HG03565 (cell line): ENCODE data around the gene MAPK8.
A peak's percentile ranks its signal among the peaks of the same experiment; 100 is the strongest.

Experiments used
- ATAC-seq: cut with Tn5 transposase; IDR thresholded peaks from one replicate; pipeline ENCODE4 v1.9.1; 2021; ENCODE audit warnings: mild to moderate bottlenecking, moderate library complexity; ENCODE audit not compliant: unreplicated experiment

MAPK8 gene

GRCh38 chr10:48290286-48290685, 16.2 kb upstream of the MAPK8 start:
- no peak for ATAC-seq

- no peak for ATAC-seq
These were observed 15.3 kb upstream of the MAPK8 start for GRCh38 chr10:48291190-48291589.

GRCh38 chr10:48292616-48293015, 13.9 kb upstream of the MAPK8 start:
- ATAC-seq: no peak

GRCh38 chr10:48294431-48294830, 12.0 kb upstream of the MAPK8 start:
- ATAC-seq: no peak

- no peak for ATAC-seq
These were observed 9.8 kb upstream of the MAPK8 start for GRCh38 chr10:48296576-48297098.

- no peak for ATAC-seq
These were observed 7.4 kb upstream of the MAPK8 start for GRCh38 chr10:48299066-48299465.

- ATAC-seq: no peak
These were observed 6.8 kb upstream of the MAPK8 start for GRCh38 chr10:48299692-48300091.

DNA sequence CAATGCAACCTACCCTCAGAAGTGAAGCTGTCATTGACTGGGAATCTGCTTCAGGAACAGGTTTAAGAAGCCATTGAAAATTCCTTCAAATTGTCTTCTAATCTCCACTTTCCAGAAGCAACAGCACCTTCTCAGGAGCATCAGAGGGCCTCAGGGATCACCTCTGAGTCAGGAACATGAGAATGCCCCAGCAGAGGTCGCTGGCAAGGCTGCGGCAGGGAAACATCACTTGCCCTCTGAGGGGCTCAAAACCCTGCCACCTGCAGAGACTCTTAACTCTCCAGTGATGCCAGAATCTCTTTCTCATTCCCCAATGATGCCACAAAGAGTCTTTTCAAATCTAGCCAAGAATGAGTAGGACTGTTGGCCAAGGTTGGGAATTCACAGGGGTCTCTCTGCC, 5.9 kb upstream of the MAPK8 start:
- no peak for ATAC-seq

DNA sequence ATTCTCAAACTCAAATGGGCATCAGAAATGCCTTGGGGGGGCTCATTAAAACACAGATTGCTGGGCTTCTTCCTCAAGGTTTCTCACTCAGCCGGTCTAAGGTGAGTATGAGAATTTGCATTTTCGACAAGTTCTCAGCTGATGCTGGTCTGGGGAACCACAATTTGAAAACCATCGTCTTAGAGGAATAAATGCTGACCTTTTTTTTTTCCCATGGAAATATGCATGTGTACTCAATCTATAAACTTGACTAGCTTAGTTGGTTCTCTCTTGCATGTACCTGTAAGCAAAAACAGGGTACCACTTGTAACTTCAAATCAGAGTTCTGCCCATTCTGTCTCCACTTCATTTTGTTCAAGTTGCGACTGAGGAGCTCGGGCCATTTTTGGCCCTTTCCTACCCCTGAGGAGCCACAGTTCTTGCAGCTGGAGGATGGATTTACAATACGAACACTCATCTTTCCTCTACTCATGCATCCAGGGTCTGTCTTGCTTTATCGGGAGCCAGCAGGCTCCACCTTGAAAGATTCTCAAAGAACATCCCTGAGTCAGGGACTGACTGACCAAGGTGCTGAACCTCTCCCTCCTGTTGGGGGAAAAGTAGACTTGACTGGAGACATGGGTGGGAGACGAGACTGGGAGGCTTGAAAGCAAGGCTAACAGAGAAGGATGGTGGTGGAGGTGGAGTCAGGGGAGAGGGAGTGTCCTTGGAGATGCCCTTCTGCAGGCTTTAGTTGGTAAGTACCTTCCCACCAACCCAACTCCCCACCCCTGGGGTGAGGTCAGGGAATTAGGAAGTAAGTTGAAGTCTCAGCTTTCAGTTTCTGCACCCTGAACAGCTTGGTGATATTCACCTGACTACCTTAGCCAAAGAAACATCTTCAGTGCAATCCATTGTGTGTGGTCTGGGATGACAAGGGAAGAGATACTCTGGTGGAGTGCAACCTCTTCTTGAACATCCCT, 3.7 kb upstream of the MAPK8 start:
- no peak for ATAC-seq

GRCh38 chr10:48305905-48306264, 592 bp upstream of the MAPK8 start:
- ATAC-seq: no peak

DNA sequence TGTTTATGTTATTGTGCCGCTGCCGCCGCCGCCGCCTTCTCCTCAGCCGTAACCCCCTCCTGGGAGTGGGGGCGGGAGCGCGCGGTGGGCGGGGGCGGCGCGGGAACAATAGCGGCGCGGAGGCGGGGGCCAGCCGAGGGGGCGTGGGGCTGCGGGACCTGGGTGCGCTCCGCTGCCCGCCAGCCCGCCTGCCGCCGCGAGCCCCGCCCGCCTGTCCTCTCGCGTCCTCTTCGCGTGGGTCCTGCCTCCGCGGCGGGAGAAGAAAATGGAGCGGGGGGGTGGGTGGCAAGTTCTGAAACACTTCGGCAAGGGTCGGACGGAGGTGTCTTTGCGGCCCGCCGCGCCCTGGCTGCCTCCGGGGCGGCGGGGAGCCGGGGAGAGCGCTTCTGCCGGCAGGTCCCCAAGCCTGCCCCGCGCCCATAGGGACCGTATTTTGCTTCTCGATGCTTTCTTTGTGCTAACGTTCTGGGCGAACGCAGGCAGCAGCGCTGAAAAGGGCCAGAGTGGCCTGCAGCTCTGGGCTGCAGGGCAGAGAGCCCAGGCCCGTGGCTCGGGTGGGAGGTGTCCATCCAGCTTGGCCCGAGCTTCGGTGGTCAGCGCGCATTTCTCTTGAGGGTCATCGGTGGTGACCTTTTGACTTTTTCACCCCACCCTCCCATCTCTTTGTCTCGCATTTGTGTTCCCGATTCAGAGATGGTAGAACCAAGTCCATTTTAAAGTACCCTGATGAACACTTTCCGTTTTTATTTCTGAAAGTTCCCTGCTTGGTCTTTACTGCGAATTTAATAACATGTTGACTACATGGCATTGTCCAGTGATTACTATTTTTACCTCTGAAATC, 613 bp downstream of the MAPK8 start:
- ATAC-seq: peak; percentile 18

- no peak for ATAC-seq
These were observed 1.2 kb downstream of the MAPK8 start for GRCh38 chr10:48307711-48308018.

GRCh38 chr10:48309711-48310226, 3.3 kb downstream of the MAPK8 start:
- no peak for ATAC-seq

GRCh38 chr10:48314107-48314506, 7.6 kb downstream of the MAPK8 start:
- ATAC-seq: no peak

- no peak for ATAC-seq
These were observed 9.8 kb downstream of the MAPK8 start for GRCh38 chr10:48316236-48316635.

- no peak for ATAC-seq
These were observed 11.0 kb downstream of the MAPK8 start for GRCh38 chr10:48317321-48317990.

GRCh38 chr10:48322017-48322416, 15.5 kb downstream of the MAPK8 start:
- ATAC-seq: no peak

GRCh38 chr10:48324580-48324979, 18.1 kb downstream of the MAPK8 start:
- ATAC-seq: no peak

DNA sequence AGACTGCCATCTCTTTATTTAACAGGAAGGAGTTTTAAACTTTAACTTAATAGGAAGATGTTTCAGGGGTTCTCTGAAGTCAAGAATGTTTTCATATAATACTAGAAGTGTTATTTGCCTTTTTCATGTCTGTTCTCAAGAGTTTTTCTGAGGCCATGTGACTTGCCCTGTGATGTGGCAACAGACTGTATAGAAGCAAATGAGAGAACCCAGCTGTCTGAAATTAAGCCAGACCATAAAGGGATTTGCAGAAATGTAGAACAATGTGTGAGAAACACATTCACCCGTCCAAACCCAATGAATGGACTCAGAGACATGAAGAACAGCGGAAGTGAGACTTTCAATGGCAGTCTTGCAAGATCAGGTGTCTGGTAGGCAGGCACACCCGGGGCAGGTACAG, 23.8 kb downstream of the MAPK8 start:
- ATAC-seq: no peak

GRCh38 chr10:48331436-48331835, 25.0 kb downstream of the MAPK8 start:
- ATAC-seq: no peak
